ENCODE measurements around the gene OLFML1.

Gene OLFML1

GRCh38 chr11:7559398-7560283, 74.3 kb downstream of the OLFML1 start:
- no peak for DNase-seq (ENCODE audit: low spot score)

Measured in hematopoietic multipotent progenitor cell treated with erythropoietin and hydrocortisone succinate and interleukin-3 and kit ligand, for 15 days (in vitro differentiated cells).